Activated effector memory CD4-positive, alpha-beta T cell treated with anti-CD3 and anti-CD28 coated beads, Interleukin-2, amount 50 U/mL, for 16 hours (primary cell): ENCODE results near the gene ATF4.

Experiments
- DNase-seq: peaks from one replicate; pipeline ENCODE4 v3.0.0-alpha.2; 2020

ATF4 gene

DNA sequence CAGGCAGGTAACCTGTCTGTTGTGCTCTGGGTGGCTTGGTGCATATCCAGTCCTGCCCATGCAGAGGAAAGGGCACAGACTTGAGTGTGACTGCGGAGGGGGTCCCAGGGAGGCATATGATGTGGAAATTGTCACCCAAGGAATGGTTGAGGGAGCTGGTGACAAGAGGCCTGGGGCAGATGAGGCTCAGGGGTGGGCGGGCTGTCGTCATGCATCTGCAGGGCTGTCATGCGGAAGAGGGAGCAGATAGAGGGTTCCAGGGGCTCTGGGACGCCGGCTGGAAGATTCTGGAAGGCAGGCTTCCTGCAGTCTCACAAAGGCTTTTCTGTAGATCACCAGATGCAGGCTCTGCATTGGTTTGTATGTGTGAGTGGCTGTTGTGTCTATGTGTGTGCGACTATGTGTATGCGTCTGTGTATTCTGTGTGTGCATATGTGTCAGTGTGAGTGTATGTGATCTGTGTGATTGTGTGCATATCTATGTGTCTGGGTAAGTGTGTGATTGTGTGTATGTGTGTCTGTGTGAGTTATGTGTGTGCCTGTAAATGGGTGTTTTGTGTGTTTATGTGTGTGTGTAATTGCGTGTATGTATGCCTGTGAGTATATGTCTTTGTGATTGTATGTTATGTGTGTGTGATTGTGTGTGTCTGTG lies 42.6 kb downstream of the ATF4 start:
- no peak for DNase-seq

DNA sequence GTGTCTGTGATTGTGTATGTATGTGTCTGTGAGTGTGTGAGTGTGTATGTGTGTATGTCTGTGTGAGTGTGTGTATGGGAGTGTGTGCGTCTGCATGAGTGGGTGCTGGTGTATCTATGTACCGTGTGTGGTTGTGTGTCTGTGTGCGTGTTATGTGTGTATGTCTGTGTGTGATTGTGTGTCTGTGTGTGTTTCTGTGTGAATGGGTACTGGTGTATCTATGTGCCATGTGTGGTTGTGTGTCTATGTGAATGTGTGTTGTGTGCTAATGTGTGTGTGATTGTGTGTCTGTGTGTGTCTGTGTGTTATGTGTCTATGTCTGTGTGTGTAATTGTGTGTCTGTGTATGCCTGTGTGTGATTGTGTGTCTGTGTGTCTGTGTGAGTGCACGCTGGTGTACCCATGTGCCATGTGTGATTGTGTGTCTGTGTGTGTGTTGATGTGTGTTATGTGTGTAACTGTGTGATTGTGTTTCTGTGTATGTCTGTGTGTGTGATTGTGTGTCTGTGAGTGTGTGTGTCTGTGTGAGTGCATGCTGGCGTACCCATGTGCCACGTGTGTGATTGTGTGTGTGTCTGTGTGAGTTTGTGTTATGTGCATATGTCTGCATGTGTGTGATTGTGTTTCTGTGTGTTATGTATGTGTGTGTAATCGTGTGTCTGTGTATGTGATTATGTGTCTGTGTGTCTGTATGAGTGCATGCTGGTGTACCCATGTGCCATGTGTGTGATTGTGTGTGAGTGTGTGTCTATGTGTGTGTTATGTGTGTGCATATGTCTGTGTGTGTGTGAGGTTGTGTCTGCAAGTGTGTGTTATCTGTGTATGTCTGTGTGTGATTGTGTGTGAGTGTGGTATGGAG lies 43.4 kb downstream of the ATF4 start:
- no peak for DNase-seq

DNA sequence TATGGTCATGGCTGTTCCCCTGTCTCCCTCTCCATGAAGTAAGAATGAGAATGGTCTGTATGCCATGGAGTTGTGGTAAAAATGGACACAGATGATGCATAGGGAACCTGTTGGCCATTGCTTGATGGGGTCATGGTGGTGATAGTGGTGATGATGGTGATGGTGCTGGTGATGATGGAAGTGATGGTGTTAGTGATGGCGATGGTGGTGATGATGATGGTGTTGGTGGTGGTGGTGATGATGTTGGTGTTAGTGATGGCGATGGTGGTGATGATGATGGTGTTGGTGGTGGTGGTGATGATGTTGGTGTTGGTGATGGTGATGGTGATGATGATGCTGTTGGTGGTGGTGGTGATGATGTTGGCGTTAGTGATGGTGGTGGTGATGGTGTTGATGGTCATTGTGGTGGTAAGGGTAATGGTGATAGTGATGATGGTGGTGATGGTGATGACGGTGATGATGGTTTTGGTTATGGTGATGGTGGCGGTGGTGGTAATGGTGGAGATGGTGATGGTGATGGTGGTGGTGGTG lies 45.1 kb downstream of the ATF4 start:
- no peak for DNase-seq

GRCh38 chr22:39567135-39567946 lies 47.0 kb downstream of the ATF4 start:
- peak; percentile 77 for DNase-seq

- no peak for DNase-seq
Observed at GRCh38 chr22:39568278-39568981, 48.1 kb downstream of the ATF4 start.

DNA sequence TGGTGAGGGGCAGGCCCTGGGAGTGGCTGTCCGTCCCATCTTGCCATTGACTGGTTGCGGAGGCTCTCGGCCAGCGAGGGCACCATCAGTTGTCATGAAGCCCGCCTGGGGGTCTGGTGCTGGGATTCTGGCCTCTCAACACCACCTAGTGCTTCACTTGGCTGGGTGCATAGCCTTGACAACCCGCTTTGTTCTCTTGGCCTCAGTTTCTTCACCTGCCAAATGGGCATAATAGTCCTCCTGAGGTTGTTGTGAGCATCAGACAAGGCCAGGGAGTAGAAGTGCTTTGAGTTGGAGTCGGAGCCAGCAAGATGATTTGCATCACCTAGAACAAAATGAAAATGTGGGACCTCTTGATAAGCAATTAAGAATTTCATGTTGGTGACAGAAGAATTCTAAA lies 48.7 kb downstream of the ATF4 start:
- no peak for DNase-seq

DNA sequence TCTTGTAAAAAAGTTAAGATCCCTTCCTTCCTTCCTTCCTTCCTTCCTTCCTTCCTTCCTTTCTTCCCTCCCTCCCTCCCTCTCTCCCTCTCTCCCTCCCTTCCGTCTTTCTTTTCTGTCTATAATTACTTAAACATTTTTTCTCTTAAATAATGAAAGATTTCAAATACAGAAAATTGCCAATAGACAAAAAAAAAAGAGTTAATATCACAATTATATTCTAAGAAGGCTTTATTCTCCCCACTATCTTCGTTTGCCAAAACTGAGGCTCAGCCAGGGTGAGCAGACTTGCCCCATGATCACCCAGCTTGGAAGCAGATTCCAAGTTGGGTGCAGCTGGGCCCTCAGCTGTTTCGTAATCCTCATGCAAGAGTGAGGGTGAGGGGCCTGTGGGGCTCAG lies 49.9 kb downstream of the ATF4 start:
- no peak for DNase-seq

DNA sequence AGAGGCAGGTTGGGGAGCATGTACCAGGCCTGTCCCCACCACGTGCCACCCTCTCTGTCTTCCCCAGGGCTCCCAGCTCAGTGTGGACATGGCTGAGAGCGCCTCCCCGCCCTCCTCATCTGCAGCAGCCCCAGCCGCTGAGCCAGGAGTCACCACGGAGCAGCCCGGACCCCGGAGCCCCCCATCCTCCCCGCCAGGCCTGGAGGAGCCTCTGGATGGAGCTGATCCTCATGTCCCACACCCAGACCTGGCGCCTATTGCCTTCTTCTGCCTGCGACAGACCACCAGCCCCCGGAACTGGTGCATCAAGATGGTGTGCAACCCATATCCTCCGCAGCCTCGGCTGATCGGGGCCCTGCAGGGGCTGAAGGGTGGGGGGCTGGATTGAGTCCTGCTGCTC lies 50.3 kb downstream of the ATF4 start, which contains the start of gene CACNA1I:
Gene CACNA1I, plus strand, starts transcription at position 89 of the 400 bp plus-strand sequence. Its CDS starts 0 bp downstream, at position 89.
- no peak for DNase-seq

- no peak for DNase-seq
Observed at GRCh38 chr22:39571538-39571937, 51.2 kb downstream of the ATF4 start.
